Measurements from ENCODE around the gene COBL.

Gene COBL

DNA sequence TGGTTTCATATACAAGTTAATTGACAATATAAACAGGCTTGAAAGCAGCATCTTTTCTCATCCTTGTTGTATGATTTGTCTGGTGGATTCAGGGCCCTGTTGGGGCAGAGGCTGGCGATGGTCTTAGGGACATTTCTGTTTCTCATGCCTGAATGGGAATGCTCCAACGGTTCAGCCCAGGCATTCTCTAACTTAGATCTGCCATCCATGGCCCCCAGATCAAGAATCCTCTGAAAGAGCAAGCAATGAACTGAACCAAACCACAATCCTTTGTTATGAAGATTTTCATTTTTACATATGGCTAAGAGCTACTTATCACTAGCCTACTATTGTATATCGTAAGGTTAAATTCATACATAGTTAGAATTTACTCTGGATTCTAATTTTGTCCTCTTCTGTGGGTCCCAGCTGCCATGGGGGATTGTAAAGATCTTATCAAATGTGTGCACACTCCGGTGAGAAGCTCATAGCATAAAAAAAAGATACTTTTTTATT, 163.9 kb downstream of the COBL start:
- Histone ChIP-seq H3K27ac (ENCODE audit: insufficient read depth, low read depth, low read length, poor library complexity, severe bottlenecking) (no peak overlapping the region), H3K27me3 (ENCODE audit: control insufficient read depth, insufficient read depth, low read length, poor library complexity, severe bottlenecking) (no peaks in the 10 kb centered on the region), H3K36me3 (ENCODE audit: control insufficient read depth, insufficient read depth, low read length) (no peaks in the 10 kb centered on the region), H3K4me1 (ENCODE audit: control insufficient read depth, insufficient read depth, low read length) (no peaks in the 10 kb centered on the region), H3K4me3 (ENCODE audit: insufficient read depth, low read depth, low read length) (no peak overlapping the region), H3K9me3 (ENCODE audit: control insufficient read depth, low read length) (no peaks in the 10 kb centered on the region)
- 78 to 85% methylated on average over 3 to 4 of the region's 4 CpGs for WGBS, 2 experiments

DNA sequence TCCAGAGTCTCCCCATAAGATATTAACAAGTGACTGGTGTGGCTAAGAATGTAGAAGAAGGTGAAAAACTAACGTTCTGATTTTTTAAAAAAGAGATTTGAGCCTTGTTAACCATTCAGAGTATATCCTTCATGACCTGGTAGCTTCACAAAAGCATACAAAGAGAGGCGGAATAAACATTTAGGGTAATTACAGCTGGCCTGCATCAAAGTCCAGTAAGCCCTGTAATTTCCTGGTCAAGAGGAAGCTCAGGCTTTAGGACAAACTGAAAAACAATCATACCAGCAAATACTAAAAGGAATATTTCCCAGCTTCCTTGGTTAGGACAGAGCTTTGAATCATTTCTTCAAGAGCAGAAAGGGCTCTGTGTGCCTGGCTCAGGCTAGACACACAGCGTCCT, 165.2 kb downstream of the COBL start:
- no peaks in the 10 kb centered on the region for H3K27me3 ChIP-seq (ENCODE audit: control insufficient read depth, insufficient read depth, low read length, poor library complexity, severe bottlenecking)
- no peak overlapping the region for H3K4me3 ChIP-seq (ENCODE audit: insufficient read depth, low read depth, low read length)
- H3K36me3 ChIP-seq (ENCODE audit: control insufficient read depth, insufficient read depth, low read length): no peaks in the 10 kb centered on the region
- no peak overlapping the region for H3K27ac ChIP-seq (ENCODE audit: insufficient read depth, low read depth, low read length, poor library complexity, severe bottlenecking)
- H3K4me1 ChIP-seq (ENCODE audit: control insufficient read depth, insufficient read depth, low read length): no peaks in the 10 kb centered on the region
- H3K9me3 ChIP-seq (ENCODE audit: control insufficient read depth, low read length): peaks cover 2% of the 10 kb centered on the region
- 90 to 95% methylated on average over 3 of the region's 3 CpGs for WGBS, 2 experiments

DNA sequence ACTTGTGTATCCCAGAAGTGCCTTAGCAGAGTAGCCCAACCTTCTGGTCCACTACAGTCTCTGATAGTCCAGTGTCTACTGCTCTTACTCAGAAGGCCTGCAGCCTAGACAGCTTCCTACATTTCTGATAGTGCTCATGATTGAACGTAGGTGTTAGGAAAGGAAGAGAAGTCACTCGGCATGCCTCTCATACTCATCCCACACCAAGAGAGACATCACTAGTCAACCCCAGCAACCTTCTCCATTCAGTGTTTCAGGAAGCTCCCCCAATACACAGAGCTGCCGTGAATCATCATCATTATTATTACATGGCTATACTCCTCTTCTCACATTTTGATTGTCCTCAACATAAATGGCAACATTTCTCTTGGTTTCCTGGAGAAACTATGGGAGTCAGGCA, 166.4 kb downstream of the COBL start:
- 92 to 99% methylated on average over 3 of the region's 3 CpGs for WGBS, 2 experiments

GRCh38 chr7:51148216-51148615, 168.4 kb downstream of the COBL start:
- Histone ChIP-seq H3K4me3 (ENCODE audit: insufficient read depth, low read depth, low read length) (no peak overlapping the region), H3K27me3 (ENCODE audit: control insufficient read depth, insufficient read depth, low read length, poor library complexity, severe bottlenecking) (no peaks in the 10 kb centered on the region), H3K36me3 (ENCODE audit: control insufficient read depth, insufficient read depth, low read length) (no peaks in the 10 kb centered on the region), H3K9me3 (ENCODE audit: control insufficient read depth, low read length) (peaks cover 2% of the 10 kb centered on the region), H3K4me1 (ENCODE audit: control insufficient read depth, insufficient read depth, low read length) (no peaks in the 10 kb centered on the region), H3K27ac (ENCODE audit: insufficient read depth, low read depth, low read length, poor library complexity, severe bottlenecking) (no peak overlapping the region)
- WGBS, 2 experiments: 94 to 98% methylated on average over 6 of the region's 6 CpGs

More for the DNA sequence above, 166.4 kb downstream of the COBL start:
- Histone ChIP-seq H3K4me1 (ENCODE audit: control insufficient read depth, insufficient read depth, low read length) (no peaks in the 10 kb centered on the region), H3K9me3 (ENCODE audit: control insufficient read depth, low read length) (peaks cover 2% of the 10 kb centered on the region), H3K27ac (ENCODE audit: insufficient read depth, low read depth, low read length, poor library complexity, severe bottlenecking) (no peak overlapping the region), H3K36me3 (ENCODE audit: control insufficient read depth, insufficient read depth, low read length) (no peaks in the 10 kb centered on the region), H3K27me3 (ENCODE audit: control insufficient read depth, insufficient read depth, low read length, poor library complexity, severe bottlenecking) (no peaks in the 10 kb centered on the region), H3K4me3 (ENCODE audit: insufficient read depth, low read depth, low read length) (no peak overlapping the region)

DNA sequence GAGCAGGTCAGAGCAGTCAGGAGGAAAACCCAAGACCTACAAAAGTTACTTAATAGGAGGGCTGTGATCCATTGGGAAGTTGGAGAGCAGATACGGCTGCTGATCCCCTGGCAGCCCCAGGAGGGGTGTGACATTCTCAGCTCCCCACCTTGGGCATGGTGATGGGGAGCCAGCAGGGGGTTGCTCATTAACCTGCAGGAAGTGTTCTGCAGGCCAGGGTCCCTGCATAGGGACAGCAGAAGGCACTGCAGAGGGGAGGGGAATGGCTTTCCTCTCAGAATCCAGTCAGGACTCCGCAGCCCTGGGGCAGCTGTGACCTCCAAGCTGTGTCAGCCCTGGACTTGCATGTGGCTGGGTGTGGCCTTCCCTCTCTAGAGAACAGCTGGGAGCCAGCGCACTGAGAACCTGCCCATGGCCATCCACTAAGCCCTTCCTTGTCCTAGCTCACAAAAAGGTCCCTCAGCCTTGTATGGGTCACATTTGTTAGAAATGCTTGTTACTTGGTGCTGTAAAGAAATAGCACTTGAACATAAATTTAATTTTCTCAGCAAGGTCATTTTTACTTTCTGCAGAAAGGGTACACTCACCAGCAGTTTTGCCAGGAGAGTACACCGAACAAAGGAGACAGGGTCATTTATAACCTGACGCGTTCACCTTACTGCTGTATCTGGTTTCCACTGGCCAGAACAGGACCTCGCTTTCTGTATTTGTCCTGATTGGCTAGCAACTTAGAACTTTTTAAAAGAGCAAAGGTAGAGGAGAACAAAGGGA, 169.6 kb downstream of the COBL start:
- no peak overlapping the region for H3K4me3 ChIP-seq (ENCODE audit: insufficient read depth, low read depth, low read length)
- WGBS, 2 experiments: 92 to 94% methylated on average over 7 of the region's 7 CpGs
- no peak overlapping the region for H3K27ac ChIP-seq (ENCODE audit: insufficient read depth, low read depth, low read length, poor library complexity, severe bottlenecking)
- peaks cover 2% of the 10 kb centered on the region for H3K9me3 ChIP-seq (ENCODE audit: control insufficient read depth, low read length)
- H3K4me1 ChIP-seq (ENCODE audit: control insufficient read depth, insufficient read depth, low read length): no peaks in the 10 kb centered on the region
- no peaks in the 10 kb centered on the region for H3K36me3 ChIP-seq (ENCODE audit: control insufficient read depth, insufficient read depth, low read length)
- no peaks in the 10 kb centered on the region for H3K27me3 ChIP-seq (ENCODE audit: control insufficient read depth, insufficient read depth, low read length, poor library complexity, severe bottlenecking)

- 86 to 94% methylated on average over 5 to 7 of the region's 7 CpGs for WGBS, 2 experiments
- Histone ChIP-seq H3K27ac (ENCODE audit: insufficient read depth, low read depth, low read length, poor library complexity, severe bottlenecking) (no peak overlapping the region), H3K4me1 (ENCODE audit: control insufficient read depth, insufficient read depth, low read length) (no peaks in the 10 kb centered on the region), H3K9me3 (ENCODE audit: control insufficient read depth, low read length) (peaks cover 2% of the 10 kb centered on the region), H3K27me3 (ENCODE audit: control insufficient read depth, insufficient read depth, low read length, poor library complexity, severe bottlenecking) (no peaks in the 10 kb centered on the region), H3K4me3 (ENCODE audit: insufficient read depth, low read depth, low read length) (no peak overlapping the region), H3K36me3 (ENCODE audit: control insufficient read depth, insufficient read depth, low read length) (no peaks in the 10 kb centered on the region)
Measured at GRCh38 chr7:51144178-51144577, 172.4 kb downstream of the COBL start.

DNA sequence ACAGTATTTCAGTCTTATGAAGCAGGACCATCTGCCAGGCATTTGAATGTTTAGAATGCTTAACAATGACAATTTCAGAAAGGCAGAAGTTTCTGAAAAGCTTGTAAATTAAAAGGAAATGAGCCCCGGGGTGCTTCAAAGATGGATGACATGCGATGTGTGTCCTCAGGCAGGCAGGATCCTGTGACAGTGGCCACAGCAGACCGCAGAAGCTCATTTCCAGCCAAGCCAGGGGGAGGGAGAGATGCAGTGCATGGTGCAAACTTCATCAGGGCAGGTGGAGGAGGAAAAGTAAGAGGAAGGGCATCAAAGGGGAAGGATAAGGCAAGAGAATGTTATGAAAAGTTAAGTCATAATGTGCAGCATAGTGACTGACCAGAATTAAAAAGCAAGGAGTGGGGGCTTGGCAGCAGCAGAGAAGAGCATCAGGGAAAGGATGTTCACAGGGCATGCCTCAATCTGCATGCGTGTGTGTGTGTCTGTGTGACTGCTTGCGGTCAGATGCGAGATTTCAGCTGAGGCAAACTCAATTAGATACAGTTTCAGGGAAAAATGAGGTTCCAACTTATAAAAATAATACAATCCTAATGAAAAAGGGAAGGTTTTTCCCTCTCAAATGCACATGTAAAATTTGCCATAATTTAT, 173.7 kb downstream of the COBL start:
- 84 to 86% methylated on average over 6 of the region's 6 CpGs for WGBS, 2 experiments
- no peaks in the 10 kb centered on the region for H3K36me3 ChIP-seq (ENCODE audit: control insufficient read depth, insufficient read depth, low read length)
- H3K27ac ChIP-seq (ENCODE audit: insufficient read depth, low read depth, low read length, poor library complexity, severe bottlenecking): no peak overlapping the region
- no peaks in the 10 kb centered on the region for H3K4me1 ChIP-seq (ENCODE audit: control insufficient read depth, insufficient read depth, low read length)
- H3K4me3 ChIP-seq (ENCODE audit: insufficient read depth, low read depth, low read length): no peak overlapping the region
- peaks cover 2% of the 10 kb centered on the region for H3K9me3 ChIP-seq (ENCODE audit: control insufficient read depth, low read length)
- no peaks in the 10 kb centered on the region for H3K27me3 ChIP-seq (ENCODE audit: control insufficient read depth, insufficient read depth, low read length, poor library complexity, severe bottlenecking)

- Histone ChIP-seq H3K4me1 (ENCODE audit: control insufficient read depth, insufficient read depth, low read length) (no peaks in the 10 kb centered on the region), H3K36me3 (ENCODE audit: control insufficient read depth, insufficient read depth, low read length) (no peaks in the 10 kb centered on the region), H3K4me3 (ENCODE audit: insufficient read depth, low read depth, low read length) (no peak overlapping the region), H3K27me3 (ENCODE audit: control insufficient read depth, insufficient read depth, low read length, poor library complexity, severe bottlenecking) (no peaks in the 10 kb centered on the region), H3K27ac (ENCODE audit: insufficient read depth, low read depth, low read length, poor library complexity, severe bottlenecking) (no peak overlapping the region), H3K9me3 (ENCODE audit: control insufficient read depth, low read length) (peaks cover under 1% of the 10 kb centered on the region)
- WGBS, 2 experiments: 43 to 46% methylated on average over 4 of the region's 4 CpGs
Measured at GRCh38 chr7:51141451-51142003, 175.1 kb downstream of the COBL start.

GRCh38 chr7:51140199-51141164, 176.1 kb downstream of the COBL start:
- 94 to 95% methylated on average over 14 of the region's 15 CpGs for WGBS, 2 experiments
- Histone ChIP-seq H3K4me3 (ENCODE audit: insufficient read depth, low read depth, low read length) (no peak overlapping the region), H3K36me3 (ENCODE audit: control insufficient read depth, insufficient read depth, low read length) (no peaks in the 10 kb centered on the region), H3K9me3 (ENCODE audit: control insufficient read depth, low read length) (no peaks in the 10 kb centered on the region), H3K27me3 (ENCODE audit: control insufficient read depth, insufficient read depth, low read length, poor library complexity, severe bottlenecking) (no peaks in the 10 kb centered on the region), H3K4me1 (ENCODE audit: control insufficient read depth, insufficient read depth, low read length) (no peaks in the 10 kb centered on the region), H3K27ac (ENCODE audit: insufficient read depth, low read depth, low read length, poor library complexity, severe bottlenecking) (no peak overlapping the region)
